Stimulated activated CD4-positive, alpha-beta T cell treated with anti-CD3 and anti-CD28 coated beads, TNF-alpha, amount 100 ng/mL, for 1 hour (primary cell): ENCODE data around the gene IPCEF1.
"Not testable (repeated sequence)": the region's sequence is repeated elsewhere in the genome, so short reads cannot be mapped to it uniquely, and the experiment has no call there.

ENCODE experiments used
- DNase-seq, 3 donors: peaks; one replicate each; pipeline ENCODE4 v3.0.0-alpha.2; 2020; ENCODE audit warnings: low read depth in 3 of 3, low spot score in 1 of 3

The IPCEF1 gene

DNA sequence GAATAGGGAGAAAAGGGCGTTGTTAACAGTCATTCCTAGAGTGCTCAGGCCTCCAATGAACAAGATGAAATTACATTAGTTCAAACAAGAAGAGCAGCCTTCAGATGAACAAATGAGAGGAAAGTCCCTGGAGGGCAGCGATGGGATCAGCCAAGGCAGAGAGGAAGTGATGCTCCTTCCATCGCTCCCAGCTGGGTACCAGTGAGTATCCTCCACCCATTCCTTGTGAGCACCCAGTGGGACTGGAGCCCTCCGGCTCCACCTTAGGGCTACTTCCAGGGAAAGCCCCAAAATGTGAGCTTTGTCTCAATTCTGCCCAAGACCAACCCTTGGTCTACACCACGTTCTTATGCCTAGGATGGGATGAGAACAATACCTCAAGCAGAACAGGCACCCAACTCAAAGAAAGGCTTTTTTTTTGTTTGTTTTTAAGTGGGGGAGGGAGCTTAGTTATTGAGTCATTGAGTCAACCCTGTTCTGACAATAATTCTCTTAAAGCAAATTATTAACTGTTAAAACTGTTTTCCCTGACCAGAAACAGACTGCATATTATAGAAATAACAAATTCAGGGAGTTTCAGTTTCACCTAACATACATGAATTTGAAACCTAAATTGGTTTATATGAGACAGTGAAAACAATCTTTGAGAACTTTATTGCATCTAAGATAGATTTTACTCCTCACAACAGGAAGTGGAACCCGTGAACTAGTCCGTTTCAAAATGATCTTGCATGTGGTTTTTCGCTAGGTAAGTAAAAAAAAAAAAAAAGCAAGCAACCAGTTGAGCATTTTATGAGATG is 106.9 kb downstream of the IPCEF1 start:
- no peak for DNase-seq

GRCh38 chr6:154247119-154247861 is 109.3 kb downstream of the IPCEF1 start:
- no peak for DNase-seq

GRCh38 chr6:154246723-154247118 is 109.9 kb downstream of the IPCEF1 start:
- no peak for DNase-seq

DNA sequence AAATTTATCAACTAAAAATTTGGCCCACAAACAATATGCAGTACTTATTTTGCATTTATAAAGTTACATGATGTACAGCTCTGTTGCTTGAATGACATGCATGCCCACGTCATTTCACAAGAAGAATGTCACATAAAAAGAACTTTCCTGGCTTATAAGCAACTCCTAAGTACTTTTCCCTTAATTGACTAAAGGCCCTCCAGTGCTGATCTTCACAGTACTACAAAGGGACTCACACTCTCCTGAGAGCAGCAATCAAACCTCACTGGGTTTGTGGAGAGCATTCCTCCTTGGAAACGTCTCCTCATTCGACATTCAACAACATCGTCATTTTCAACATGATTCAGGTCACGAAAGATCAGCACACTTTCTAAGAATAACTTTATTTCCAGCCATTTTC is 111.1 kb downstream of the IPCEF1 start:
- DNase-seq: no peak

- DNase-seq: no peak
Observed at GRCh38 chr6:154243793-154244750, 112.5 kb downstream of the IPCEF1 start.

GRCh38 chr6:154242617-154243357 is 113.8 kb downstream of the IPCEF1 start:
- no peak for DNase-seq

DNA sequence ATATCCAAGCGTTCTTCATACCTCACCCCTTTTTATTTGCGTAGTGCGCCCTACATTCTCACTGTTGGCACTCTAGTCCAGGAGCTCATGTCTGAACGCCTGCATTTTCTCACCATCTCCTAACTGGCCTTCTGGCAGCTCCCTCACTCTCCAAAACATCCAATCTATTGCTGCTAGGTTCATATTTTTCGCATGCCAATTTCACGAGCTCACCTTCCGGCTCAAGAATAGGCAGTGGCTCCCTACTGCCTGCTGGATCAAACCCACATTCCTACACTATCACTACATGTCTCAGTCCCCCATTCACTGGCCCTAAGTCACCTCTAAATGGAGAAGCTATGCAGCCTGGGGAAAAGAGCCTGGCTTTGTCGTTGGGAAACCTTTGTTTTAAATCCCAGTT is 115.0 kb downstream of the IPCEF1 start:
- DNase-seq: no peak

GRCh38 chr6:154241061-154241460 is 115.5 kb downstream of the IPCEF1 start:
- not testable (repeated sequence) for DNase-seq

- no peak for DNase-seq
Observed at GRCh38 chr6:154239392-154239791, 117.2 kb downstream of the IPCEF1 start.

GRCh38 chr6:154238831-154239230 is 117.8 kb downstream of the IPCEF1 start:
- DNase-seq: no peak

DNA sequence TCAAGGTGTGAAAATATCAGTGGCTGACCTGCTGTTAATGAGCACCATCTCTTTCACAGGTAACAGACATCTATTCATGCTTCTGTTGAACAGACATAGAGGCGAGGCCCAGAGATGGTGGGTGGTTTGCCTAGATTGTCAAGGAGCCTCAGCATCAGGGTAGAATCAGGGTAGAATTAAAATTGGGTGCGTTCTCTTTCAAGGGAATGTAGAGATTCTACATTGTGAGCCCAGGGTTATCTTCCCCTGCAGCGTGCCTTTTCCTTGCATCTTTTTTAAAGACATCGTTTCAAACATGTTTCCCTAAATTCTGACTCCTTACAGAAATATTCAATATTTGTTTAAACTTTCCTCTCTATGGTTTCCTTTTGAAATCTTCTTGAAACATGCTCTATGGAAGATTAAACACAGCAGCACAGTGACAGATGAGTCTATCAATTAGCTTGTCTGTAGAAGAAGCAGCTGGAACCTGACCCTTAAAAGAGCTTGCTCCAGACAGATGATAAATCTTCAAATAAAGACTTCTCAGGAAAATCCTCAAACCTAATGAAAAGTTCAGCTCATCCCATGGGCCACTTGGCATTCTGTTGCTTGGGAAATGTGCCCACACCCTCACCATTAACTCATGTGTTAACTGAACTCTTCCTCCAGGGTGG is 119.8 kb downstream of the IPCEF1 start:
- no peak for DNase-seq

DNA sequence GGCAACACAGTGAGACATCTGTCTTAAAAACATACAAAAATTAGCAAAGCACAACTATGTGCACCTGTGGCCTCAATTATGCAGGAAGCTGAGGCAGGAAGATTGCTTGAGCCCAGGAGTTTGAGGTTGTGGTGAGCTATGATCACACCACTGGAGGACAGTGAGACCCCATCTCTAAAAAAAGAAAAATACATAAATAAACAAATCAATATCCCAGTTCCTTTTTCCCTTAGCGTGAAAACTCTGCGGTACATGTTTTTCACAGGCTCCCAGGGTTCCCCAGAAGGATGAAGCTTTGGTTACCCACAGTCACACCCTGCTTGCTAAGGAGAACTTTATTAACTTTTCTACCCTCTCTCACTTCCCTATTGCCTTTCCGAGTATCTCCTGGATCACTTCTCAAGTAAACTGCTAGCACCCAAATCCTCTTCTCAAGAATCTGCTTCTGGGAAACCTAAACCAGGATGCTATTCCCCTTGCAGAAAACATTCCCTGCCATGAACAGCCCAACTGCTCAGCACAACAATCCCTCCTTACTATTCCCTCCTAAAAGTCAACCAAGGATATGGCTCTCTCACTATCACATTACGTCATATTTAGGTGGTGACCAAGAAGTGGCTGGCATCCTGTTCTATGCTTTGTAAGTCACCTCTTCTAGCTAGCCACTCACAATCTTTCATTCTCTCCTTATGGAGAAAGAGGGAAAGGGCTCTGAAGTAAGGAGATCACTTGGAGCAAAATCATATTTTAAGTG is 122.4 kb downstream of the IPCEF1 start:
- no peak for DNase-seq

DNA sequence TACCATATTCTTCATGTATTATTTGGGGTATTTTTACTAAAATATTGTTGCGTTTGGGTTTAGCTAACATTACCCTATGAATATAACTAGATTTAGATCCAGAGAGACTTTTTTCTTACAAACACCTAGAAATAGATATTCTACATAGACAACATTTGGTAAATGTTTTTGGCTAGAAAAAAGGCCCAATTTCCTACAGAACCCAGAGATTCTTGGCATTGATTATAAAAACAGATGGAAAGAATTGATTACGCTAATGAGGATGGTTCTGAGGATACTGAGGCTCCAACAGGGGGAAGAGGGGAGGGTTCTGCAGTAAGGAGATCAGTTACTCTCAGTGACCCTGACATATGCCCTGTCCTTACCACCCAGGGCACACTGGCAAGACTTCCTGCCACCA is 123.2 kb downstream of the IPCEF1 start:
- DNase-seq: no peak

DNA sequence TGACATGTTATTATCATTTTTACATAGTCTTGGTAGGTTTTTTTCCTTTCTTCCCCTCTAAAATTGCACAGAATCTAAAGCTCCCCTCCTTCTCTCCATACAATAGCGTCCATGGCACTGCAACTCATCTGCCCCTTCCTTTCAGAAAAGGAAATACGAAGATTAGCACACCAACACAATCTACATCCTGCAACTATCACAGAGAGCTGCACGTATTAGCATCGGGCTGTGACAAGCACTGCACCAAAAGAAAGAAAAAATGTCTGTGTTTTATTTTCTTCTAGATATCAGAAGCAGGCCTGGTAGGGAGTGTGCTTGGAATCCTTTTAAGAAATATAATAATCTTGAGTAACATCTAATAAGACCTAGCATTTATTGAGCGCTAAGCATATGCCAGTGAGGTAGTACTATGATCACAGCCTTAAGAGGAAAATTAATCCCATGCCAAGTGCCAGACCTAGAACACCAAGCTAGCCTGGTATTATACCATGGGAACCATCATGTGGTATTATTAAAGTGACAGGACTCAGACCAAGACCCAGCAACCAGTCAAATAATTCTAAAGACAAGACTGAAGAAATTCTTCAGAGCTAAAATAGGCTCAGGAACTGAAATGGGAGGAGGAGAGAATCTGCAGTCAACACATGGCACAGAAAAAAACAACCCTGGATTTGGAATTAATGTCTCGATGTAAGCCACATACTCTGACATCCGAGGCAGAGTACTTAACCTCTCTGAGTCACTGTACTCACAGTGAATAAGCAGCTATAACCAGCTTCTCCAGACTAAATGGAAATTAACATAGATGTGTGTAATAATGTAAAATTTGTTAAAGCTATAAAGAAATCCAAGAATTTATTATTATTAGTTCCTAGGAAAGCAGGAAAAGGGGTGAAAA is 124.3 kb downstream of the IPCEF1 start:
- no peak for DNase-seq

GRCh38 chr6:154230910-154231595 is 125.5 kb downstream of the IPCEF1 start:
- no peak for DNase-seq

DNA sequence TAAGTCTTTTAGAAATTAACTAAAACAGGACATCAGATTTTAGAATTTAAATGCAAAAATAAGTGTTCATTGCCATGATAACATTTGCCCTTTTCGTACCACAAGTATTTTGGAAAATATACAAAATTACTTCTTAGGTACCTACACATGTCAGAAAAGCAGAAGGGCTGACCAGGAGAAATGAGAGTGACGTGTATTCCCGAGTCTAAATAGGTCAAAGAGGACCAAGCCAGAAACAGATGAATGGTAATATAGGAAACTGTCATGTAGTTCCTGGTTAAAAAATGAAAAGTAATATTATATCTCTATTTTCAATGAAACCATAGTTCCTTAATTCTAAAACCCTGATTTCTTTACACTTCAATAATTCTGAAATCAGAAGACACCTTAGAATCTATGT is 126.2 kb downstream of the IPCEF1 start:
- DNase-seq: no peak

DNA sequence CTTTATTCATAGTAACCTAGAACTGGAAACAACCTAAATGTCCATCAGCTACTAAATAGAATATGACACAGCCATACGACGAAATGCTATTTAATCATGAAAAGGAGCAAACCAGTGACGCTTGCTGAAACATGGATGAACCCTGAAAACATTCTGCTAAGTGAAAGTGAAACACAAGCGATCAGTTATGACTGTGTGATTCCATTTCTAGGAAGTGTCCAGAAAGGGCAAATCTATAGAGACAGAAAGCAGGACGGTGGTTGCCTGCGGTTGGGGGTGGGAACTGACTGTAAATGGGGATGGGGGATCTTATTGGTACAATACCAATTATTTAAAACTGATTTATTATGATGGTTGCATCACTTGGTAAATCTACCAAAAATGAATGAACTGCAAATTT is 126.8 kb downstream of the IPCEF1 start:
- DNase-seq: no peak

GRCh38 chr6:154228521-154228905 is 128.1 kb downstream of the IPCEF1 start:
- DNase-seq: no peak
